ENCODE measurements around the gene TCF25.

Gene TCF25

GRCh38 chr16:89954462-89954861 lies 81.1 kb downstream of the TCF25 start:
- Mint-ChIP-seq H3K4me3 (no peak overlapping the region), H3K27ac (peak overlapping the region; percentile 91), H3K27me3 (peaks cover 9% of the 10 kb centered on the region), H3K4me1 (ENCODE audit: low read depth) (peaks cover 84% of the 10 kb centered on the region), H3K9me3 (no peaks in the 10 kb centered on the region), H3K36me3 (ENCODE audit: low read depth) (peaks cover 56% of the 10 kb centered on the region)
- intact Hi-C loops (cut with micrococcal nuclease) = no loop called here

GRCh38 chr16:89955001-89955685 lies 81.8 kb downstream of the TCF25 start:
- peaks cover 56% of the 10 kb centered on the region for H3K36me3 Mint-ChIP-seq (ENCODE audit: low read depth)
- H3K27ac Mint-ChIP-seq = peak overlapping the region; percentile 91
- H3K4me3 Mint-ChIP-seq = no peak overlapping the region
- H3K27me3 Mint-ChIP-seq = peaks cover 2% of the 10 kb centered on the region
- H3K4me1 Mint-ChIP-seq (ENCODE audit: low read depth) = peaks cover 84% of the 10 kb centered on the region
- intact Hi-C loops (cut with micrococcal nuclease) = no loop called here
- H3K9me3 Mint-ChIP-seq = no peaks in the 10 kb centered on the region

- Mint-ChIP-seq H3K27me3 (no peaks in the 10 kb centered on the region), H3K4me1 (ENCODE audit: low read depth) (peaks cover 89% of the 10 kb centered on the region), H3K36me3 (ENCODE audit: low read depth) (peaks cover 67% of the 10 kb centered on the region), H3K9me3 (no peaks in the 10 kb centered on the region), H3K4me3 (peak overlapping the region; percentile 84), H3K27ac (peak overlapping the region; percentile 91)
- intact Hi-C loops (cut with micrococcal nuclease) = loop anchor here (2.0 kb wide), 1 partner anchor 16 kb away; no protein-coding TSS in a partner anchor
These were observed 83.3 kb downstream of the TCF25 start for GRCh38 chr16:89956505-89957215.

GRCh38 chr16:89957216-89957785 lies 83.9 kb downstream of the TCF25 start:
- peaks cover 87% of the 10 kb centered on the region for H3K4me1 Mint-ChIP-seq (ENCODE audit: low read depth)
- H3K27ac Mint-ChIP-seq = peak overlapping the region; percentile 91
- intact Hi-C loops (cut with micrococcal nuclease) = loop anchor here (2.0 kb wide), 1 partner anchor 16 kb away; no protein-coding TSS in a partner anchor
- no peaks in the 10 kb centered on the region for H3K27me3 Mint-ChIP-seq
- peak overlapping the region; percentile 84 for H3K4me3 Mint-ChIP-seq
- peaks cover 74% of the 10 kb centered on the region for H3K36me3 Mint-ChIP-seq (ENCODE audit: low read depth)
- no peaks in the 10 kb centered on the region for H3K9me3 Mint-ChIP-seq

GRCh38 chr16:89958068-89958467 lies 84.7 kb downstream of the TCF25 start:
- H3K36me3 Mint-ChIP-seq (ENCODE audit: low read depth) = peaks cover 82% of the 10 kb centered on the region
- peak overlapping the region; percentile 91 for H3K27ac Mint-ChIP-seq

GRCh38 chr16:89958596-89958995 lies 85.2 kb downstream of the TCF25 start:
- H3K4me3 Mint-ChIP-seq = peak overlapping the region; percentile 52
- H3K27me3 Mint-ChIP-seq = no peaks in the 10 kb centered on the region
- peak overlapping the region; percentile 91 for H3K27ac Mint-ChIP-seq
- peaks cover 87% of the 10 kb centered on the region for H3K36me3 Mint-ChIP-seq (ENCODE audit: low read depth)
- peaks cover 77% of the 10 kb centered on the region for H3K4me1 Mint-ChIP-seq (ENCODE audit: low read depth)
- no peaks in the 10 kb centered on the region for H3K9me3 Mint-ChIP-seq
- intact Hi-C loops (cut with micrococcal nuclease) = no loop called here

More at GRCh38 chr16:89958068-89958467, 84.7 kb downstream of the TCF25 start:
- intact Hi-C loops (cut with micrococcal nuclease) = no loop called here
- peaks cover 80% of the 10 kb centered on the region for H3K4me1 Mint-ChIP-seq (ENCODE audit: low read depth)
- H3K4me3 Mint-ChIP-seq = peak overlapping the region; percentile 84
- no peaks in the 10 kb centered on the region for H3K27me3 Mint-ChIP-seq
- H3K9me3 Mint-ChIP-seq = no peaks in the 10 kb centered on the region

GRCh38 chr16:89960966-89961365 lies 87.6 kb downstream of the TCF25 start:
- intact Hi-C loops (cut with micrococcal nuclease) = no loop called here
- H3K4me1 Mint-ChIP-seq (ENCODE audit: low read depth) = peaks cover 59% of the 10 kb centered on the region
- no peaks in the 10 kb centered on the region for H3K27me3 Mint-ChIP-seq
- no peaks in the 10 kb centered on the region for H3K9me3 Mint-ChIP-seq
- no peak overlapping the region for H3K27ac Mint-ChIP-seq
- H3K4me3 Mint-ChIP-seq = no peak overlapping the region
- peaks cover 89% of the 10 kb centered on the region for H3K36me3 Mint-ChIP-seq (ENCODE audit: low read depth)
